ENCODE results near the gene RUNX1.

Gene RUNX1

GRCh38 chr21:35066824-35067223 is 17.7 kb upstream of the RUNX1 start:
- Histone ChIP-seq H3K27ac (ENCODE audit: low read depth, low read length) (no peak overlapping the region), H3K4me3 (ENCODE audit: low read depth in 1 of 5, low read length in 5 of 5) (no peak overlapping the region), H3K9me3 (ENCODE audit: control insufficient read depth in 5 of 5, low read length in 5 of 5) (no peaks in the 10 kb centered on the region), H3K27me3 (ENCODE audit: control insufficient read depth in 5 of 5, insufficient read depth in 4 of 5, low read length in 5 of 5) (peaks cover 0 to 2% (median 0%) of the 10 kb centered on the region in 5 donors), H3K9ac (ENCODE audit: low read length in 5 of 5) (no peak overlapping the region), H3K4me1 (ENCODE audit: control insufficient read depth in 5 of 5, insufficient read depth in 5 of 5, low read length in 5 of 5) (no peaks in the 10 kb centered on the region), H3K36me3 (ENCODE audit: control insufficient read depth in 5 of 5, insufficient read depth in 5 of 5, low read length in 5 of 5) (no peaks in the 10 kb centered on the region)

- Histone ChIP-seq H3K36me3 (ENCODE audit: control insufficient read depth in 5 of 5, insufficient read depth in 5 of 5, low read length in 5 of 5) (no peaks in the 10 kb centered on the region), H3K4me3 (ENCODE audit: low read depth in 1 of 5, low read length in 5 of 5) (no peak overlapping the region), H3K9me3 (ENCODE audit: control insufficient read depth in 5 of 5, low read length in 5 of 5) (no peaks in the 10 kb centered on the region), H3K4me1 (ENCODE audit: control insufficient read depth in 5 of 5, insufficient read depth in 5 of 5, low read length in 5 of 5) (peaks cover 0 to 5% (median 3%) of the 10 kb centered on the region in 5 donors), H3K27ac (ENCODE audit: low read depth, low read length) (no peak overlapping the region), H3K27me3 (ENCODE audit: control insufficient read depth in 5 of 5, insufficient read depth in 4 of 5, low read length in 5 of 5) (no peaks in the 10 kb centered on the region), H3K9ac (ENCODE audit: low read length in 5 of 5) (no peak overlapping the region)
Measured at GRCh38 chr21:35063428-35064172, 14.5 kb upstream of the RUNX1 start.

GRCh38 chr21:35062016-35062415 is 12.9 kb upstream of the RUNX1 start:
- H3K27ac ChIP-seq (ENCODE audit: low read depth, low read length), result no peak overlapping the region
- H3K4me3 ChIP-seq (ENCODE audit: low read depth in 1 of 5, low read length in 5 of 5), result no peak overlapping the region
- peaks cover 2 to 14% (median 7%) of the 10 kb centered on the region in 5 donors for H3K4me1 ChIP-seq (ENCODE audit: control insufficient read depth in 5 of 5, insufficient read depth in 5 of 5, low read length in 5 of 5)
- H3K36me3 ChIP-seq (ENCODE audit: control insufficient read depth in 5 of 5, insufficient read depth in 5 of 5, low read length in 5 of 5), result no peaks in the 10 kb centered on the region
- no peaks in the 10 kb centered on the region for H3K9me3 ChIP-seq (ENCODE audit: control insufficient read depth in 5 of 5, low read length in 5 of 5)
- H3K27me3 ChIP-seq (ENCODE audit: control insufficient read depth in 5 of 5, insufficient read depth in 4 of 5, low read length in 5 of 5), result no peaks in the 10 kb centered on the region
- no peak overlapping the region for H3K9ac ChIP-seq (ENCODE audit: low read length in 5 of 5)

GRCh38 chr21:35059742-35060141 is 10.6 kb upstream of the RUNX1 start:
- Histone ChIP-seq H3K4me1 (ENCODE audit: control insufficient read depth in 5 of 5, insufficient read depth in 5 of 5, low read length in 5 of 5) (peaks cover 2 to 14% (median 7%) of the 10 kb centered on the region in 5 donors), H3K9ac (ENCODE audit: low read length in 5 of 5) (no peak overlapping the region), H3K27me3 (ENCODE audit: control insufficient read depth in 5 of 5, insufficient read depth in 4 of 5, low read length in 5 of 5) (no peaks in the 10 kb centered on the region), H3K36me3 (ENCODE audit: control insufficient read depth in 5 of 5, insufficient read depth in 5 of 5, low read length in 5 of 5) (no peaks in the 10 kb centered on the region), H3K27ac (ENCODE audit: low read depth, low read length) (no peak overlapping the region), H3K4me3 (ENCODE audit: low read depth in 1 of 5, low read length in 5 of 5) (no peak overlapping the region), H3K9me3 (ENCODE audit: control insufficient read depth in 5 of 5, low read length in 5 of 5) (no peaks in the 10 kb centered on the region)

GRCh38 chr21:35058058-35058457 is 9.0 kb upstream of the RUNX1 start:
- Histone ChIP-seq H3K27ac (ENCODE audit: low read depth, low read length) (no peak overlapping the region), H3K4me1 (ENCODE audit: control insufficient read depth in 5 of 5, insufficient read depth in 5 of 5, low read length in 5 of 5) (peaks cover 2 to 17% (median 9%) of the 10 kb centered on the region in 5 donors), H3K4me3 (ENCODE audit: low read depth in 1 of 5, low read length in 5 of 5) (no peak overlapping the region), H3K9me3 (ENCODE audit: control insufficient read depth in 5 of 5, low read length in 5 of 5) (no peaks in the 10 kb centered on the region), H3K9ac (ENCODE audit: low read length in 5 of 5) (no peak overlapping the region), H3K36me3 (ENCODE audit: control insufficient read depth in 5 of 5, insufficient read depth in 5 of 5, low read length in 5 of 5) (no peaks in the 10 kb centered on the region), H3K27me3 (ENCODE audit: control insufficient read depth in 5 of 5, insufficient read depth in 4 of 5, low read length in 5 of 5) (no peaks in the 10 kb centered on the region)

- Histone ChIP-seq H3K27me3 (ENCODE audit: control insufficient read depth in 5 of 5, insufficient read depth in 4 of 5, low read length in 5 of 5) (no peaks in the 10 kb centered on the region), H3K4me1 (ENCODE audit: control insufficient read depth in 5 of 5, insufficient read depth in 5 of 5, low read length in 5 of 5) (peaks cover 2 to 17% (median 9%) of the 10 kb centered on the region in 5 donors), H3K36me3 (ENCODE audit: control insufficient read depth in 5 of 5, insufficient read depth in 5 of 5, low read length in 5 of 5) (no peaks in the 10 kb centered on the region), H3K9ac (ENCODE audit: low read length in 5 of 5) (no peak overlapping the region), H3K4me3 (ENCODE audit: low read depth in 1 of 5, low read length in 5 of 5) (no peak overlapping the region), H3K27ac (ENCODE audit: low read depth, low read length) (no peak overlapping the region), H3K9me3 (ENCODE audit: control insufficient read depth in 5 of 5, low read length in 5 of 5) (no peaks in the 10 kb centered on the region)
Measured at GRCh38 chr21:35057428-35057827, 8.3 kb upstream of the RUNX1 start.

GRCh38 chr21:35053356-35054096 is 4.4 kb upstream of the RUNX1 start:
- Histone ChIP-seq H3K36me3 (ENCODE audit: control insufficient read depth in 5 of 5, insufficient read depth in 5 of 5, low read length in 5 of 5) (no peaks in the 10 kb centered on the region), H3K9me3 (ENCODE audit: control insufficient read depth in 5 of 5, low read length in 5 of 5) (no peaks in the 10 kb centered on the region), H3K9ac (ENCODE audit: low read length in 5 of 5) (peak overlapping the region in 1 of 5 donors; percentile 11), H3K27ac (ENCODE audit: low read depth, low read length) (no peak overlapping the region), H3K4me3 (ENCODE audit: low read depth in 1 of 5, low read length in 5 of 5) (no peak overlapping the region), H3K4me1 (ENCODE audit: control insufficient read depth in 5 of 5, insufficient read depth in 5 of 5, low read length in 5 of 5) (peaks cover 2 to 27% (median 22%) of the 10 kb centered on the region in 5 donors), H3K27me3 (ENCODE audit: control insufficient read depth in 5 of 5, insufficient read depth in 4 of 5, low read length in 5 of 5) (no peaks in the 10 kb centered on the region)

- H3K9ac ChIP-seq (ENCODE audit: low read length in 5 of 5), result no peak overlapping the region
- H3K4me3 ChIP-seq (ENCODE audit: low read depth in 1 of 5, low read length in 5 of 5), result no peak overlapping the region
- no peak overlapping the region for H3K27ac ChIP-seq (ENCODE audit: low read depth, low read length)
- no peaks in the 10 kb centered on the region for H3K36me3 ChIP-seq (ENCODE audit: control insufficient read depth in 5 of 5, insufficient read depth in 5 of 5, low read length in 5 of 5)
- peaks cover 5 to 30% (median 24%) of the 10 kb centered on the region in 5 donors for H3K4me1 ChIP-seq (ENCODE audit: control insufficient read depth in 5 of 5, insufficient read depth in 5 of 5, low read length in 5 of 5)
- no peaks in the 10 kb centered on the region for H3K9me3 ChIP-seq (ENCODE audit: control insufficient read depth in 5 of 5, low read length in 5 of 5)
- H3K27me3 ChIP-seq (ENCODE audit: control insufficient read depth in 5 of 5, insufficient read depth in 4 of 5, low read length in 5 of 5), result no peaks in the 10 kb centered on the region
Measured at GRCh38 chr21:35052801-35053200, 3.7 kb upstream of the RUNX1 start.

- H3K4me1 ChIP-seq (ENCODE audit: control insufficient read depth in 5 of 5, insufficient read depth in 5 of 5, low read length in 5 of 5), result peaks cover 7 to 42% (median 36%) of the 10 kb centered on the region in 5 donors
- H3K27ac ChIP-seq (ENCODE audit: low read depth, low read length), result peak overlapping the region; percentile 68
Measured at GRCh38 chr21:35051287-35051818, 2.3 kb upstream of the RUNX1 start.

More at GRCh38 chr21:35051287-35051818, 2.3 kb upstream of the RUNX1 start:
- Histone ChIP-seq H3K4me3 (ENCODE audit: low read depth in 1 of 5, low read length in 5 of 5) (peak overlapping the region in 2 of 5 donors; percentile 11 to 24), H3K36me3 (ENCODE audit: control insufficient read depth in 5 of 5, insufficient read depth in 5 of 5, low read length in 5 of 5) (no peaks in the 10 kb centered on the region), H3K27me3 (ENCODE audit: control insufficient read depth in 5 of 5, insufficient read depth in 4 of 5, low read length in 5 of 5) (no peaks in the 10 kb centered on the region), H3K9me3 (ENCODE audit: control insufficient read depth in 5 of 5, low read length in 5 of 5) (no peaks in the 10 kb centered on the region), H3K9ac (ENCODE audit: low read length in 5 of 5) (peak overlapping the region in 2 of 5 donors; percentile 14 to 58)

Data from subcutaneous abdominal adipose tissue (tissue), 5 donors.